ENCODE measurements around the gene HNRNPUL2.

Gene HNRNPUL2

GRCh38 chr11:62716206-62716605 lies 11.1 kb downstream of the HNRNPUL2 start:
- TF ChIP-seq, protein P1, sequence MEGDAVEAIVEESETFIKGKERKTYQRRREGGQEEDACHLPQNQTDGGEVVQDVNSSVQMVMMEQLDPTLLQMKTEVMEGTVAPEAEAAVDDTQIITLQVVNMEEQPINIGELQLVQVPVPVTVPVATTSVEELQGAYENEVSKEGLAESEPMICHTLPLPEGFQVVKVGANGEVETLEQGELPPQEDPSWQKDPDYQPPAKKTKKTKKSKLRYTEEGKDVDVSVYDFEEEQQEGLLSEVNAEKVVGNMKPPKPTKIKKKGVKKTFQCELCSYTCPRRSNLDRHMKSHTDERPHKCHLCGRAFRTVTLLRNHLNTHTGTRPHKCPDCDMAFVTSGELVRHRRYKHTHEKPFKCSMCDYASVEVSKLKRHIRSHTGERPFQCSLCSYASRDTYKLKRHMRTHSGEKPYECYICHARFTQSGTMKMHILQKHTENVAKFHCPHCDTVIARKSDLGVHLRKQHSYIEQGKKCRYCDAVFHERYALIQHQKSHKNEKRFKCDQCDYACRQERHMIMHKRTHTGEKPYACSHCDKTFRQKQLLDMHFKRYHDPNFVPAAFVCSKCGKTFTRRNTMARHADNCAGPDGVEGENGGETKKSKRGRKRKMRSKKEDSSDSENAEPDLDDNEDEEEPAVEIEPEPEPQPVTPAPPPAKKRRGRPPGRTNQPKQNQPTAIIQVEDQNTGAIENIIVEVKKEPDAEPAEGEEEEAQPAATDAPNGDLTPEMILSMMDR (IDR thresholded peaks at IDR 0.05; ENCODE audit: low read depth, low read length, missing control alignments), result no peak
- H3K4me3 ChIP-seq (replicated peaks; ENCODE audit: low read depth, low read length), result no peak overlapping the region
- no peak for DNase-seq (ENCODE audit: extremely low read depth, low read depth)

DNA sequence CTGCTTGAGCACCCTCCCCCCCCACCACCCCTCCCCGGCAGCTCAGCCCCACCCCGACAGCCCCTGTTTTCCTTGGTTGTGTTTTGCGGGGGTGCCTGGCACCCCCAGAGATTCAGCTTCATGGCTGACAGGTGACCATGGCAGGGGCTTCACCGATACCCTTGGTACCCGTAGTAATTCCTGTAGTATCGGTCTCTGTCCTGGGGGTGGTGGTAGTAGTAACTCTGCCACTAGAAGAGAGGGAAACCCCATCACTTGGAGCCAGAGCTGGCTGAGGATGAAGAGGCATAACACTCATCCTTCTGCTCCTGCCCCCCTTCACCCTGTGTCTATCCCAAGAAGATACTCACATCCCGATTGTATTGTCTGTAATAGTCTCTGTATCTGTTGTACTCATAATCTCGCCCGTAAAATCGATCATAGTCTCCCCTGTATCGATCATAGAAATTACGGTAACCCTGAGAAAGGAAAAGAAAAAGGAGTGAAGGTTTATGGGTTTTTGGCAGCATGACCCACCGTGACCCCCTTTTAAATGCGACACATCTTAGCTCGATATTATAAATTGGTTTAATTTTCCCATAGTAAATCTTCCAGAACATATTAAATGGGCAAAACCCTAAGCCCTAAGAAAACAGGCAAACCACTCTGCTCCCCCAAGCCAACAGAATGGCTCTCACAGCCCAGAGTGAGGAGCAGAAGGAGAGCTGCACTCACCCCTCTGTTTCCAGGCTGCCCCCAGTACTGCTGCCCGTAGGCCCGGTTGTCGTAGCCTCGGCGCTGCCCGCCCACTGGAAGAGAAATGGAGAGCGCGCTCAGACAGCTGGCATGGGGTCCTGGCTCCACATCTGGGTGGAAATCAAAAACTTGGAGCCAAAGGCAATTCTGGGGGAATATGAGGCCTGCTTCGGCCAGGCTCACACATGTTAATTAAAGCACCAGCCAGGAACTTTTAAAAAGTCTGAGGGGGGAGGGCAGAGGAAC lies 11.8 kb downstream of the HNRNPUL2 start:
- H3K4me3 ChIP-seq (replicated peaks; ENCODE audit: low read depth, low read length), result no peak overlapping the region
- TF ChIP-seq, protein P1 (IDR thresholded peaks at IDR 0.05; ENCODE audit: low read depth, low read length, missing control alignments), result no peak
- DNase-seq (ENCODE audit: extremely low read depth, low read depth), result no peak

DNA sequence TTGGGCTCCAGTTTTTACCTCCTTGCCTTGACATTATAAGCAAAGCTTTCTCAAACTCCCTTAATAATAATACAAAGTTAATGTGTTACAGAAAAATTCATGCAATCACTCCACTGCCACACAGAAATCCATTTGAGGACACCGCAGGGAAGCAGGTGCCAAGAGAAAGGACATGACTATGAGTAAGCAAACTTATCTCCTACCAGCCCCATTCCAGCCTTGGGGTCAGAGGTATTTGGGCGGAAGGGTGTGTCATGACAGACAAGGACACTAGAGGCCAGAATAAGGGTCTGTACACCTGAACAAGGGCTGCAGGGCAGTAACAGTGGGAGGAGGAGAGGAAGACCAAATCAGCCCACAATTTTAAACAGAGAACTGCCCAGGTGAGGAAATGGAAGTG lies 13.9 kb downstream of the HNRNPUL2 start:
- TF ChIP-seq, protein P1 (IDR thresholded peaks at IDR 0.05; ENCODE audit: low read depth, low read length, missing control alignments), result no peak
- DNase-seq (ENCODE audit: extremely low read depth, low read depth), result no peak
- H3K4me3 ChIP-seq (replicated peaks; ENCODE audit: low read depth, low read length), result no peak overlapping the region

GRCh38 chr11:62712861-62713260 lies 14.4 kb downstream of the HNRNPUL2 start:
- TF ChIP-seq, protein P1 (IDR thresholded peaks at IDR 0.05; ENCODE audit: low read depth, low read length, missing control alignments), result no peak
- no peak for DNase-seq (ENCODE audit: extremely low read depth, low read depth)
- no peak overlapping the region for H3K4me3 ChIP-seq (replicated peaks; ENCODE audit: low read depth, low read length)

DNA sequence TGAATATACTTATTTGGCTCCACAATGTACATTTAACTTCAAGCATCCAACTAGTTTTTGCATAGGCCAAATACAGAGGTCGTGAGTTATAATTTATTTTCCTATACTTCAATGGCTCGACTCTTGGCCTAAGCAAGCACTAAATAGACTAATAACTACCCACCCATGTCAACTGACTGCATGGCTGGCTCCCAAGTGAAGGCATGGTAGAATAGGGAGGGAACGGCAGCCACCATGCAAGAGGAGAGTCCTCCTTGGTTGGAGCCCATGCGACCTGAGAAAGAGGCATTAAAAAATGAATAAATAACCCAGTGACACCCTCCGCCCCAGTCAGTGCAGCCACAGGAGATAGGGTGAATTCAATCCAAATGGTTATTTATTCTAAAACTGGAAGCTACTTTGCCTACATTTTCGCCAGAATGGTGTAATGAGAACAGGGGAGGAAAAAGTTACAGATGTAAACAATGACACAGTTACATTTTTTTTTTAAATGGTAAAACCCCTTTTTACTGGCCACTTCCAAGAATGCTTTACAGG lies 14.9 kb downstream of the HNRNPUL2 start:
- TF ChIP-seq, protein P1 (IDR thresholded peaks at IDR 0.05; ENCODE audit: low read depth, low read length, missing control alignments), result no peak
- H3K4me3 ChIP-seq (replicated peaks; ENCODE audit: low read depth, low read length), result no peak overlapping the region
- no peak for DNase-seq (ENCODE audit: extremely low read depth, low read depth)

GRCh38 chr11:62710001-62710345 lies 17.3 kb downstream of the HNRNPUL2 start:
- TF ChIP-seq, protein P1 (IDR thresholded peaks at IDR 0.05; ENCODE audit: low read depth, low read length, missing control alignments), result no peak
- peak overlapping the region; percentile 46 for H3K4me3 ChIP-seq (replicated peaks; ENCODE audit: low read depth, low read length)
- no peak for DNase-seq (ENCODE audit: extremely low read depth, low read depth)

All from HFF-Myc (cell line).